ES-I3 (cell line): ENCODE measurements around the gene NTF3.

ENCODE experiments used
- H3K36me3 ChIP-seq: 2 replicates; pipeline ENCODE4 v1.6.1; 2013; ENCODE audit warnings: mild to moderate bottlenecking, low read length, control low read depth, moderate library complexity; ENCODE audit not compliant: insufficient read depth
- H3K4me1 ChIP-seq: 2 replicates; pipeline ENCODE4 v1.6.1; 2013; ENCODE audit warnings: mild to moderate bottlenecking, control low read depth, low read length; ENCODE audit not compliant: insufficient read depth
- H3K9ac ChIP-seq: 2 replicates; pipeline ENCODE4 v1.6.1; 2013; ENCODE audit warnings: low read depth, mild to moderate bottlenecking, low read length, moderate library complexity
- H3K9me3 ChIP-seq: 2 replicates; pipeline ENCODE4 v1.6.1; 2013; ENCODE audit warnings: mild to moderate bottlenecking, low read length, moderate library complexity; ENCODE audit not compliant: control insufficient read depth, insufficient read depth

Gene NTF3

DNA sequence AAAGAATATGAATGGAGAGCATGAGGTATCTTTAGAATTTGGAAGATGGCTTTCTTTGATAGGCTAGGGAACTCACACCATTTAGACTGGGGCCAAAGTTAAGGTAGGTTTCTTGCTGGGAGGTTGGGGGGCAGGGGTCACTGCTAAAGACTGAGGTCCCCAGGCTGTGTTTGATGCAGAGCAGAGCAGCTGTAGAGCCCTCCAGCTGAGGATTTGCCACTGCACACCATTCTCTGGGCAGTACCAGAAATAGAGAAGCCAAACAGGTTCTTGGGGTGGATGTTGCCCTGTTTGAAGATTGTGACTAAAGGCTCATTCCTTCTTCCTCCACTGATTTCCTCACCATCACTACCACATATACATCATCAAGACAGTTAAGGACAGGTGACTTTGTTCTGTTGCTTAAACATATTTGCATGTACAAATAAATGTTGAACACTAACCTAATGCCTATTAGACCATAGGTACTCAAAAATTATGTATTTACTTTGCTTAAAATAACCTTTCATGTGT lies 7.9 kb downstream of the NTF3 start:
- H3K4me1 ChIP-seq, result peaks cover 12% of the 10 kb centered on the region
- no peak overlapping the region for H3K9ac ChIP-seq
- H3K36me3 ChIP-seq, result no peaks in the 10 kb centered on the region
- H3K9me3 ChIP-seq, result no peaks in the 10 kb centered on the region

DNA sequence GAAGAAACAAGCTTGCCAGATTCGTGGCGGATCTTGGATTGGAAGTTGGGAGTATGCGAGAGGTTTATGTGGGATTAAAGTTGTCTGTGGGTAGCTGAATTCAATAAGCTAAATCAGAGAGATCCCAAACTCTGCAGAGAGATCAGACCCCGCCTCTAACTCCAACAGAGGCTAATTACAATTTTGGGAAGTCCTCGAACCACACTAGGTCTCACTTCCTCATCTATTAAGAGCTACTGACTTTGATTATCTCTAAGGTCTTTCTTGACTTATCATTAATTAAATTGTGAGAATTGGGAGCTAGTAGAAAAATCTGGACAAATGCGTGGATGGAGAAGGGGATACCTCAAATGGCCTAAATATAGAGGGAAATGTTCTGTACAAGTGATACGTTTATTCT lies 9.1 kb downstream of the NTF3 start:
- H3K36me3 ChIP-seq, result no peaks in the 10 kb centered on the region
- H3K4me1 ChIP-seq, result peaks cover 12% of the 10 kb centered on the region
- no peaks in the 10 kb centered on the region for H3K9me3 ChIP-seq
- no peak overlapping the region for H3K9ac ChIP-seq

DNA sequence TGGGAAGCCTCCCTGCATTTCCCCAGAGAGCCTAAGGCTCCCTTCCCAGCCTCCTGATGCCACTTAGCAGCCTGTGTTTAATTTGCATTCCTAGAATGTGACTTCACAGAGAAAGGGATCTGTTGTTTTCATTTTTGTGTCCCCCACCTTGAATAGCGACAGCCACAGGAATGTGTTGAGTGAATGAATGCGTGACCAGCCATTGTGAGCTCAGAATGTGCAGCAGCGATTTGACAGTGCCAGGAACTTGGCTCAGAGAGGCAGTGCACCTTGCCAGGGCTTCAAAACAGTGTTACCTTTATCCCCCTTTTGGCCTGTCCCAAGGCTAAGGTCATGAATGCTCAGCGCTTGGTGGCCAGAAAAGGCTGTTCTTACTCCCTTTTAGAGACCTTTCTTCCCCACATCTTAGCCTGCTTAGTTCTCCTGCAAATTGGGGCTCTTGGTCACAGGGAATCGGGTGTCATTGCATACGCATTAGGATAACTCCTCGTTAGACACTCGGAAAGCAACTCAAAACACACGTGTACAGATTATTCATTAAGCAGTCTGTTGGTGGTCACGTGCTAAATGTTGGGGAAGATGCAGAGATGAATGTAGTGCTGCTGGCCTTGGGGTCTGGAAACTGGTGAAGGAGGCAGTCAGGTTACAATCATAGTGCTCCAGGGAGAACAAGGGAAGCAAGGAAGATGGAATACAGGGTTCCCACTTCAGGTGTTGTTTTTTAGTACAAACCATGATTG lies 9.8 kb downstream of the NTF3 start:
- peaks cover 12% of the 10 kb centered on the region for H3K4me1 ChIP-seq

DNA sequence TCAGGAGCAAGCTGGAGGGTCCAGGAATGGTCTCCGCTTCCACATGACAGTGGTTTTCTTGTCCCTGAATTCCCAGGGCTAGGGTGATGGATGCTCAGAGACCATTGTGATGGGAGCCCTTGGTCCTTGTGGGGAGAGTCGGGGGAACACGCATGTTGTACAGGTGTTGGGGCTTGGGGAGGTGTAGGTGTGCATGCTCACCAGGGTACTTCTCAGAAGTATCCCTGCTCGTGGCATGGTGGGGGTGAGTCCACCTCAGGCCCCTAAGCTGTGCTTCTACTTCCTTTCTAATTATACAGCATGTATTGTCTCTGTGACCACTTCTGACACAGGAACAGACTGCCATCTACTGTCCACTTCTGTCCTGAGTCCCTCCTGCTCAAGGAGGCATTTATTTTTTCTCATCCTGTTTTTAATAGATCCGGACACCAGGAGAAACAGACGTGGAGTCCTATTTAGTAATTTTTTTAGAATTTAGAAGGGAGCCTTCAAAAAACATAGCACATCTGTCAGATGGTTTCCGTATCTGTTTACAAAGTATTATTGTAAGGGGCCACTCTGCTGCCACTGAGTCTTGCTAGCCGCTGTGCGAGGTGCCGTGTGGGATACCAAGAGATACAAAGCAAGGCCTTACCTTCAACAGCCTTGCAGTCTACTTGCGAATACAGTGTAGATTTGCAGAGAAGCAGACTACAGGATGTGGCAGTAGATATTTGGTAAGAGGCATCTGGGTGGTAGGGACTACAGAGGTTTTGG lies 10.5 kb downstream of the NTF3 start:
- H3K9ac ChIP-seq, result no peak overlapping the region
- peaks cover 12% of the 10 kb centered on the region for H3K4me1 ChIP-seq
- no peaks in the 10 kb centered on the region for H3K9me3 ChIP-seq
- no peaks in the 10 kb centered on the region for H3K36me3 ChIP-seq

More for the DNA sequence above, 9.8 kb downstream of the NTF3 start:
- no peak overlapping the region for H3K9ac ChIP-seq
- H3K9me3 ChIP-seq, result no peaks in the 10 kb centered on the region
- H3K36me3 ChIP-seq, result no peaks in the 10 kb centered on the region

DNA sequence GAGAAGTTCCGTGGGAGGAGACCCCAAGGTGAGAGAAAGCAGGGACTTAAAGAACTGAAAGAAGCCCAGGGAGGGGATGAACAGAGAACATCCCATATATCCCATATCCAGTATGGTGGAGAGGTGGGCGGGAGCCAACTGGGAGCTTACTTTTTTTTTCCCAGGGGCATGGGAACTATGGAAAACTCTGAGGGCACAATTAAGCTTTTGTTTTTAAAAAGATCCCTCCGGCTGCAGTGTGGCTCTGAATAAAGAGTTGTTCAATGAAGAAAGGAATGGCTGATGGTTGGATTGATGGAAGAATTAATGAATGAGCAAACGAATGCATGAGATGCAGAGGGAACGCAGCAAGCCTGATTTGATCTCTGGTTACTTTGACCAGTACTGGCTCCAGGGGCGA lies 12.6 kb downstream of the NTF3 start:
- H3K9ac ChIP-seq, result no peak overlapping the region
- no peaks in the 10 kb centered on the region for H3K36me3 ChIP-seq
- H3K4me1 ChIP-seq, result peaks cover 12% of the 10 kb centered on the region
- H3K9me3 ChIP-seq, result no peaks in the 10 kb centered on the region

DNA sequence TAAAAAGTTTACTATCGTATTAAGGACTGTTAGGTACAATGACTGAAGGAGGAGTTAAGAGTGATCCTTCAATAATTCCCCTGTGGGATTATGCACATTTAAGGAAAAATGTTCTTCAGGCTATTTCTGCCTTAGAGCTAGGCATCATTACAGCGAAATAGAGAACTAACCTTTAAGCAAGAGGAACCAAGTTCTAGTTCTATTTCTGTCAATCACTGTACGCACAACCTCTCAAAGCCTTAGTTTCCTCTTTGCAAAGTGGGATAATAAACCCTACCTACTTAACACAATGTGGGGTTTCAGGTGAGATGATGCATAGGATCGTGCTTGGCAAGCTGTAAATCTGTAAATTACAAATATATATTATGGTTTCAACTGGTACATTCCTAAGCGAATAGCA lies 15.4 kb downstream of the NTF3 start:
- no peaks in the 10 kb centered on the region for H3K4me1 ChIP-seq
- H3K36me3 ChIP-seq, result no peaks in the 10 kb centered on the region

DNA sequence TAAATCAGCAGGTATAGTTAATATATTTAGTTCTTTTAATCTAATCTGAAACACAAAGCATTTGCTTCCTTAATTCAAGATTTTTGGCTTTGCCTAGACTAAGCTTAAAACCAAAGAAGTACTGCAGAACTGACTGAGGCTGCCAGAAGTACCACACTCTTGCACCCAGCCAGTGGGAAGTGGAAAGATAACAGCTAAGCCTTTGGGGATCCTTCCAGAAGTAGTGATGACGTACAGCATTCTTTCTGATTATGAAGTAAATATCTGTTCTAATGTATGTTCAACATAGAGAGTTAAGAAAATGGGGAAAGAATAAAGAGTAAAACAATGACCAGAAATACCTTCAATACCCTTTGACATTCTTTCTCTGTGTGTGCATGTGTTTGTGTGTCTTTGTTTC lies 19.3 kb downstream of the NTF3 start:
- Histone ChIP-seq H3K36me3 (no peaks in the 10 kb centered on the region), H3K9ac (no peak overlapping the region), H3K4me1 (no peaks in the 10 kb centered on the region), H3K9me3 (no peaks in the 10 kb centered on the region)

More for the DNA sequence above, 15.4 kb downstream of the NTF3 start:
- H3K9ac ChIP-seq, result no peak overlapping the region
- H3K9me3 ChIP-seq, result no peaks in the 10 kb centered on the region

DNA sequence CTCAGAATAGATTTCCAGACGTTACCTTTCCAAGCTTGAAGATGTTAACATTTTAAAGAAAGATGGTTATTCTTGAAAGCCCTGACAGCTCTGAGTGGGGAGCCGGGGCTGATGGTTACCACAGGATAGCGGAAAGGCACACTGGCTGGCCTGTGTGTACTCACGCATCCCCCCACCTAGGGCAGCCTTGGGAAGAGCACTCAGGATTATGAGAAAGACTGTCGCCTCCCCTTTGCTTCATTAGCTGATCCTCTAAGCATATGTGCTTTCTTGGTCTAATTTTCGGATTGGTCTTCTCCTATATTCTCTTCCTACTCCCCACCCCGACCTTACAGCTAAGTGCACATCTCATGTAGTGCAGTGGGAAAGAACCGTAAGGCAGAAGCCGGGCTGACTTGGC lies 20.7 kb downstream of the NTF3 start:
- H3K9me3 ChIP-seq, result no peaks in the 10 kb centered on the region
- H3K36me3 ChIP-seq, result no peaks in the 10 kb centered on the region
- peaks cover 7% of the 10 kb centered on the region for H3K4me1 ChIP-seq
- no peak overlapping the region for H3K9ac ChIP-seq

DNA sequence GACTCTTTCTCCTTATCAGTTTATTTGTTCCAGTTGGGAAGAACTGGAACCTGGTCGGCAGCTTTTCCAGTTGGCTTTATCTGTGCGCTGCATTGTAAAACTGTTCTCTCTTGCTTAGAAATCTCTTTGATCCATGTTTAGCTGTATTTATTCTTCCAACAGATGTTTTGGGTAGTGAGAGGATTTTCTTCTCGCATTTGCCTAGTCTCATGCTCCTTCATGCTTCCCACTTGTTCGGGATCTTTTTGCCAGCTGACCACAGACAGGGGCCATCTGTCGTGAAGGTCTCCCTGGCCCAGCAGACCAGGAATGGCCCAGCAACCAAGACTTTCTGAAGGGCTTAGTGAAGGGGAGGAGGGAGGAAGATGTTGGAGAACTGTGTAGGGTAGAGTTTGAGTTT lies 21.6 kb downstream of the NTF3 start:
- Histone ChIP-seq H3K9me3 (no peaks in the 10 kb centered on the region), H3K9ac (no peak overlapping the region), H3K4me1 (peaks cover 7% of the 10 kb centered on the region), H3K36me3 (no peaks in the 10 kb centered on the region)

DNA sequence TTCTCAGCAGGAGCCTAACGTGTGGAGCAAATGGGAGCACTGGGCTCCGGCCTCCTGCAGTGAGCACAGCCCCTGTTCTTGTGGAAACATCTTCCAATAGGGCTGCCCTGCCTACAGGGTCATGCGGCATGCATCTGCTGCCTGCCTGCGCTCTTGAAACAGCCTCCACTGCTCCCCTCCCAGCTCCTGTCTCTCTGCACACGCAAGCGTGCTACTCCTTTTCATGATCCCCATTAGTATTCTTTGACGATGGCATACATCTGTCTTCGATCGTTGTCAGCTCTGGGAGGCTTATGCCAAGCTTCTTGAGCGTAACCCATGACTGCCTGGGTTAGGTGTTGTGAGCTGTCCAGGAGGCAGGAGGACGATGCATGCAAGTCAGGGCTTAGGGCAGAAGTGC lies 23.1 kb downstream of the NTF3 start:
- H3K36me3 ChIP-seq, result no peaks in the 10 kb centered on the region
- no peaks in the 10 kb centered on the region for H3K9me3 ChIP-seq
- no peak overlapping the region for H3K9ac ChIP-seq
- H3K4me1 ChIP-seq, result peaks cover 7% of the 10 kb centered on the region

DNA sequence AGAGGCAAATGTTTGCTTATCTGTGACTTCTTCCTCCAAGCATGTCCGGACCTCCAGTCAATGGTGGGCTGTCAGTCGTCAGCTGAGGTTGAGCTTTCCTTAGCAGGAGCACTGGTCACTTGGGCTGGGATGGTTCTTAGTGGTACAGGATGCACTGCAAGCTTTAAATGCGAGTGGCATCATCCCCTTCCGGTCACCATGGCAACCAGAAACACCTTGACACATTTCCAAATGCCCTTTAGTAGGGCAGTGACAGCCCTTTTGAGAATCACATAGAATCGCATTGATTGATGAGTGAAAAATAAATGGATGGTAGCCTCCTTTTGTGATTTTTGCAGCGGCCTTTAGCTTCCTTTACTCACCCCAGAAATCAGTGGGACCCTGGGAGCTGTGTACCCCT lies 24.1 kb downstream of the NTF3 start:
- Histone ChIP-seq H3K4me1 (peaks cover 7% of the 10 kb centered on the region), H3K9me3 (no peaks in the 10 kb centered on the region), H3K9ac (no peak overlapping the region), H3K36me3 (no peaks in the 10 kb centered on the region)

DNA sequence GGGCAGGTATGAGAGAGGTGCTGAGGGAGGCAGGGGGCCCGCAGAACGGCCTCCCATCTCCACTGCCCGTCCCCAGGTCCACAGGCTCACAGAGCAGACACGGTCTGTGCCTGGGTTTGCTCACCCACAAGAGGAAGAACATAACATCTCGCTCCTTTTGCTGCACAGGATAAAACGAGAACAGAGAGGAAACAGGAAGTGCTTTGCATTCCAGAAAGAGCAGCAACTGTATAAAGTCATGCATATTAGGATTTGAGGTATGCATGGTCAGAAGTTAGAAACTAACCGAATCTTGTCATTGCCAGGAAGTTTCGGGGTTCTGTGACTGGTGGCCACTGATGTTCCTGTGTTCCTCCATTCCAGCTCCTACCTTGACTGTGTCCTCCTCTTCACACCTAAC lies 25.0 kb downstream of the NTF3 start:
- no peak overlapping the region for H3K9ac ChIP-seq
- H3K4me1 ChIP-seq, result peaks cover 7% of the 10 kb centered on the region
- no peaks in the 10 kb centered on the region for H3K9me3 ChIP-seq
- H3K36me3 ChIP-seq, result no peaks in the 10 kb centered on the region

DNA sequence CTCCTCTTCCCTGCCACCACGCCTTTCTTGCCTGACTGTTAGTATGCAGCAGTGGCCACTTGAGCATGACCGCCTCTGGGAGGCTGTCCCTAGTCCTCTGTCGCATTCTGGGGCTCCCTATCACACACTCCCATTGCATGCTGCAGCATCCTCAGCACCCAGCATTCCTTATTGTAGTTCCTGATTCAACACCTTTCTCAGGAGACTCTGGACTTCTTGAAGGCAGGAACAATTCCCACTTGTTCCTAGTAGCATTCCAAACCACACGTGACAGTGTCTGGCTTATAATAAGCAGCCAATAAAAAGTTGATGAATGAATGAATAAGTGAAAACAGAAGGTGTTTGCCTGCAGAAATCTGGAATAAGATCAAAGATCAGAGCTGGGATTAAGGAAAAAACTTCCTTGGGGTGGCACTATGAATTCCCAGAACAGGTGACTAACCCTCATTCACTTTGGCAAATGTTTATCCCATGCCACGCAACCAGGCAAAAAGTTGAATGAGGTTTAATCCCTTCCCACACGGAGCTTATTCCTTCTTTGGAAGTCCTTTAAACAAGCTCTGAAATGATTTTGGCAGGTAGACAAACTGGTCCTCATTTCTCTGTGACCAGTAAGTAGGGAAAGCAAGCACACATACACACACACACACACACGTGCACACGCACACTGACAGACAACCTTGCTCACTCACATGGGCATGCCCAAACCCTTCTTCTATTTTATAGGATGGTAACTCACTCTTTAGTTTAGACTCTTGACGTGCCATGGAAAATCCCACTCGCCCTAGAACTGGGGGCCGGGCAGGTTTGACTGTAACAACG lies 26.5 kb downstream of the NTF3 start:
- H3K36me3 ChIP-seq, result no peaks in the 10 kb centered on the region
- no peaks in the 10 kb centered on the region for H3K9me3 ChIP-seq
- H3K9ac ChIP-seq, result no peak overlapping the region
- peaks cover 7% of the 10 kb centered on the region for H3K4me1 ChIP-seq

DNA sequence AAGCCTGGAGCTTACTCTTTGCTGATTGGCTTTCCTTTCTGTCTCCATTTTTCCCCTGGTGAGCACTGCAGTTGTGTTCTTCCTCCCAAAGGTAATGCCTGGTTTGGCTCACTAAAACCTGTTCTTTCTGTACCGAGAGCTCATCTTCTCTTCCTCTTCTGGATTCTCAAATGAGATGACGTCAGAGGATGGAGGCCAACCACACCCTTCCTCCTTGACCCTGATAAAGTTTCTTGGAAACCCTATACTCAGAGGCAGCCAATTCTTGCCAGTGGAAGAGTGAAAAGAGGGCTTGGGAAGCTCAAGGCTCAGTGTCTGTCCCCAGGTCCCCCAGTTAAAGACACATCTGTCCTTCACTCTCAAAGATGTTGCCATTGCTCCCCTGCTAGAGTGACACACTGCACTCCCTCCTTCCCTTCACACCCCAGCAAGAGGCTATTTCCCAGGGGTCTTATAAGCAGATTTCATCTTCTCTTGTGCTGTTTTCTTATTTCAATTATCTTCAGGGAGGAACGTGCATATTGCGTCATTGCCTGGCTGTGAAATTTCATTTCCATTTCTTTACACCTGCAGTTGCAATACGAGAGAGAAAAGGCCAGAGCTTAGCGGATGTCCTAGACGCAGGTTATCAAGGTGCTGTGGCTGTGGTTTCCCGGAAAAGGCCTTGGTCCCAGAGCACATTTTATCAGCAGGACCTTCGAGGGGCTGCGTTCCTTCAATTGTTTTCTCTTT lies 27.3 kb downstream of the NTF3 start:
- Histone ChIP-seq H3K36me3 (no peaks in the 10 kb centered on the region), H3K9me3 (no peaks in the 10 kb centered on the region), H3K4me1 (peaks cover 7% of the 10 kb centered on the region), H3K9ac (no peak overlapping the region)
